GM21723 (cell line): Measurements from ENCODE around the gene CDKN2B-AS1.
"Not testable (repeated sequence)": the region's sequence is repeated elsewhere in the genome, so short reads cannot be mapped to it uniquely, and the experiment has no call there.

Experiments used
- ATAC-seq: cut with Tn5 transposase; IDR thresholded peaks from one replicate; pipeline ENCODE4 v1.9.1; 2021; ENCODE audit warnings: mild to moderate bottlenecking, moderate library complexity; ENCODE audit not compliant: unreplicated experiment

The CDKN2B-AS1 gene

DNA sequence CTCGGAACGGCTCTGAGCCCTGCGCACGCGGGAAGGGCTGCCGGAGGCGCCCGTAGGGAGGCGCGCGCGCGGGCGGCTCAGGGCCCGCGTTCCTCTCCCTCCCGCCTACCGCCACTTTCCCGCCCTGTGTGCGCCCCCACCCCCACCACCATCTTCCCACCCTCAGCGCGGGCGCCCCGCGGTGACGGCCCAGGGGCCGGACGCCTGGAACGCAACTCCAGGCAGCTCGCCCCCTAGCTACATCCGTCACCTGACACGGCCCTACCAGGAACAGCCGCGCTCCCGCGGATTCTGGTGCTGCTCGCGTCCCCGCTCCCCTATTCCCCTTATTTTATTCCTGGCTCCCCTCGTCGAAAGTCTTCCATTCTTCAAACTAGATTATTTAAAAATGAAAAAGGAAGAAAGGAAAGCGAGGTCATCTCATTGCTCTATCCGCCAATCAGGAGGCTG lies at the start of gene CDKN2B-AS1:
Gene CDKN2B-AS1, plus strand, starts transcription at position 236 of the 450 bp plus-strand sequence.
- ATAC-seq: peak; percentile 56

DNA sequence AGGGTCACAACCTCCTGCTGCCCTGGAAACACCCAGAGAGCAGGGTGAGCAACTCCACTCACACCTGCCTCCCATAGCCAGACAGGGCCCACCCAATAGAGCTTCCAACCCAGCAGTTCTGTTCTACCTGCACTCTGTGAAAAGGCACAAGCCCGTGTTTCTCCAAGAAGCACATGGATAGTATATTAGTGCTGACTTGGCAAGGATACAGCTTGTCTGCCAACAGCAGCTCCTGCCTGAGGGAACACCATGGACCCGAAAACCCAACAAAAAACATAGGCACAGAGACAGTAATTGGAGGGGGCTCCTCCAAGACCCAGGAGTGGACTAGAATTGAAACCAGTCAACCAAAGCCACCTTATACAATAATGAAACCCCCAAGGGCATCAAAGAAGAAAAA lies 49.0 kb upstream of the CDKN2B-AS1 start:
- ATAC-seq: no peak

DNA sequence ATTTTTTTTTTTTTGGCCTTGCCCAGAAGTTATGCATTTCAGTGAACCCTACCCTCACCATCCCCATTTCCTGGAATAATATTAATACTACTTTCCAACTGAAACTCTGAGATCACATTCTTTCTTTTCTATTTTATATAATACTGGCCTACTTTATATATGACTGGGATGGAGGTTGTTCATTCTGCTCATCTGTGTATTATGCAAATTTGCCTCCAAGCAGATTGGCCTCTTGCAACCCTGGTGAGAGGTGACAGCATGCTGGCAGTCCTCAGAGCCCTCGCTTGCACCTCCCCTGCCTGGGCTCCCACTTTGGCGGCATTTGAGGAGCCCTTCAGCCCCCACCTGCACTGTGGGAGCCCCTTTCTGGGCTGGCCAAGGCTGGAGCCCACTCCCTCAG lies 35.8 kb upstream of the CDKN2B-AS1 start:
- ATAC-seq: no peak

DNA sequence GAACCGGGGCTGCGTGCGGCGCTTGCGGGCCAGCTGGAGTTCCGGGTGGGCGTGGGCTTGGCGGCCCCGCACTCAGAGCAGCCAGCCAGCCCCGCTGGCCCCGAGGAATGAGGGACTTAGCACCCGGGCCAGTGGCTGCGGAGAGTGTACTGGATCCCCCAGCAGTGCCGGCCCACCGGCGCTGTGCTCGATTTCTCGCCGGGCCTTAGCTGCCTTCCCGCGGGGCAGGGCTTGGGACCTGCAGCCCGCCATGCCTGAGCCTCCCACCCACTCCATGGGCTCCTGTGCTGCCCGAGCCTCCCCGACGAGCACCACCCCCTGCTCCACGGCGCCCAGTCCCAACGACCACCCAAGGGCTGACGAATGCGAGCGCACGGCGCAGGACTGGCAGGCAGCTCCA lies 35.3 kb upstream of the CDKN2B-AS1 start:
- not testable (repeated sequence) for ATAC-seq

DNA sequence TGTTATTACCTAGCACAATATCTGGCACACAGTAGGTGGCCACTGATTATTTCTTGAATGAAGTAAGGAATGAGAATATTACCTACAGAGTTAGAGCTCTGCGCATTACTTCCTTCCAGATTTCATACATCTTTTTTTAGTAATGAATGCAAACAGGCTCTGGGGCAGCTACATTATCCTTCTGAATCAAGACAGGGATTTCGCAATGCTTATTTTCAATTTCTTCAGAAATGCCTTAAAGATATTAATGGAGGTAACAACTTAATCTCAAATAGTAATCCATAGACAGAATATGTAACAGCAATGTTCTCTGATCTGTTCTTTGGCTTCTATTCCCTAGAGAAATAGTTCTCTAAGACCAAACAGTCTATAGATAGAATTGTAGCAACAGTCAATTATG lies 33.0 kb upstream of the CDKN2B-AS1 start:
- no peak for ATAC-seq

DNA sequence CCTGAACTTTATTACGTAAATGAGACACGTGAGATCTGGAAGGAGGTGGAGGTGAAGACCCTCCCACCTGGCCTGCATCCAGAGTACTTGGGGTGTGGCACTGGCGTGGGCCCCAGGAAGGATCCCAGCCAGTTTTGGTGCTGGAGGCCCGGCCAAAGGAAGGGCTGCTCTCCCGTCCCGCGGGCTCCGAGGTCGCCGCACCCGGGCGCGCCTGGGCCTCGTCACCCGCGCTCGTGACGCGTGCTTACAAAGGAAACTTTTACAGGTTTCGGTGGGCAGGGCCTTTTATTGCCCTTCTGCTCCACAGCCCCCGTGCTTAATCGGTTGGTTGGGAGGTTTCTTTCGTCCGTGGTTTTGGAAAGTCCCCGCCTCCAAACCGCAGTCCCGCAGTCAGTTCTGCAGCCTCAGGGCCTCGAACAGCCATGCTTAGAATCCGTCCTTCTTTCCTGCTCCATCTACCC lies 29.6 kb upstream of the CDKN2B-AS1 start:
- peak; percentile 63 for ATAC-seq

DNA sequence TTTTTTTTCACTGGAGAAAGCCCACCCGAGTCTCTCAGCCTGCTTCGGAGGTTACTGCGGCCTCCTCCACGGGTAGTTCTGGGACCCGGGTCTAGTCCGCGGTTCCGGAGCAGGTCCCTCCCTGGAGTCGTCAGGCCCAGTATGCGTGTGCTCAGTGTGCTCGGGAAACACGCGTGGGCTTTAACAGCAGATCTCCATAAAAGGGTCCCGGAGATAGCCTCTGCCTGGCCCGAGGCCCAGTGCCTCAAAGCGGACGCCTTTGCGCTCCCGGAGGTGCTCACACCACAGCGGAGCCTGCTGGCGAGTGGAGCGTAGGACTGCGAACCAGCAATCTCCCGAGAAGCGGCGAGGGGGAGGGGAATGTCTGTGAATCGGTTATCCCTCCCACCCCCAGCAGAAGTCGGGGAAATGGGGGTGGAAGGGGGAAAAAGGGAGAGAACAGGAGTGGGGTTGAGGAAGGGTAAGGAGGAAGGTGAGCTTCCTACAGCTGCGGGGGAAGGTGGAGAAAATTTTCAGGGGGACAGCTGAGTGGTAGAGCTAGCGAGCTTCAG lies 29.1 kb upstream of the CDKN2B-AS1 start:
- peak; percentile 77 for ATAC-seq

DNA sequence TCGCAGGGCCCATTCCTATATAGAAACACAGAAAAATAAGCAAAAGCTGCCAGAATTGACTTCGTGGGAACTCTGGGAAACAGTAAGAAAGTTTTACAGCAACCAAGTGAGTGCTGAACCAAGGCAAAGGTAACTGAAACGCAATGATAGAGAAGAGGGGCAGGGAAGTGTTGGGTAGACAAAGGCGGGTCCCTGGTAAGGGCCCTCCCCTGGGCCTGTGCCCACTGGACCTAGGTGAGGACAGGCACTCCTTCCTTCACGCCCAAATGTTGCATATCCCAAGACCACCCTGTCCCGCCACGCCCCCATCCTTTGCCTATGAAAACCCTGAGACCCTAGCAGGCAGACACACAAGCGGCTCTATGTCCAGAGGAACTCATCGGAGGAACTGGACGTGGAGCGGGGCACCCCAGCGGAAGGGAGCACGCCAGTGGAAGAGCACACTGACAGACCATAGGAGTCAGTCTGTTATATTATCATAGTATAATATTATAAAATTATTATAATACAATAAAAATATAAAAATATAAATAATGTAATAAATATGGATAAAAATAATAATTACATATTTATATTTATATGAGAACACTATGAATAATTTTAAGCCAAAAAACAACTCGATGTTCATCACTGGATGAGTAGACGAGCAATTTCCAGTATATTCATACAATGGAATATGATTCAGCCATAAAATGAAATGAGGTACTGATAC lies 28.3 kb upstream of the CDKN2B-AS1 start:
- ATAC-seq: no peak

DNA sequence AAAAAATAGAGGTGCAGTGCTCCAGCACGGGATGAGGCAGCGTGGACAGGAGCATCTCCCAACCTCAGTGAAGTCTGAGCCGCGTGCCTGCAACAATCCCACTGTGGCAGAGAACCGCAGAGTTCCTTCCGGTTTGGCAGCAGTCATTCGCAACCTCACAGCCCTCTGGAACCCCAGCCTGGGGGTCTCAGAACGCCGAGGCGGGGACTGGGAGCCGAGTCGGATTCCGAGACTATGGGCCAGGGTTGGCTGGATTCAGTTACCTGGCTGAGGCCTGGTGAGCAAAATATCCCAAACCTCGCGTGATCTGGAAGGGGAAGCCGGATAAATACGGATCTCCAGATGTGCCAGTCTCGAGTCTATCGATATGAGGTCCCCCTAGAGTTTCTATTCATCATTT lies 27.4 kb upstream of the CDKN2B-AS1 start:
- ATAC-seq: no peak

DNA sequence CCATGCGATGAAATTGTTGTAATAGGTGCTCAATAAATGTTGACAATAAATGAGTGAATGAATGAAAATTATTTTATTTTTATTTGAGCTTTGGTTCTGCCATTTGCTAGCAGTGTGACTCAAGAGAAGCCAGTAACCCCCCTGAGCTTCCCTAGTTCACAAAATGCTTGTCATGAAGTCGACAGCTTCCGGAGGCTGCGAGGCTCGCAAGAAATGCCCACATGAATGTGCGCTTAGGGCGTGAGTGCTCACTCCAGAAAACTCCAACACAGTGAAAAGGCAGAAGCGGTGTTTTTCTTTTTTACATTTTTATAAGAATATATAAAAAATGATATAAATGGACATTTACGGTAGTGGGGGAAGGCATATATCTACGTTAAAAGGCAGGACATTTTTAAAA lies 26.9 kb upstream of the CDKN2B-AS1 start:
- ATAC-seq: no peak

DNA sequence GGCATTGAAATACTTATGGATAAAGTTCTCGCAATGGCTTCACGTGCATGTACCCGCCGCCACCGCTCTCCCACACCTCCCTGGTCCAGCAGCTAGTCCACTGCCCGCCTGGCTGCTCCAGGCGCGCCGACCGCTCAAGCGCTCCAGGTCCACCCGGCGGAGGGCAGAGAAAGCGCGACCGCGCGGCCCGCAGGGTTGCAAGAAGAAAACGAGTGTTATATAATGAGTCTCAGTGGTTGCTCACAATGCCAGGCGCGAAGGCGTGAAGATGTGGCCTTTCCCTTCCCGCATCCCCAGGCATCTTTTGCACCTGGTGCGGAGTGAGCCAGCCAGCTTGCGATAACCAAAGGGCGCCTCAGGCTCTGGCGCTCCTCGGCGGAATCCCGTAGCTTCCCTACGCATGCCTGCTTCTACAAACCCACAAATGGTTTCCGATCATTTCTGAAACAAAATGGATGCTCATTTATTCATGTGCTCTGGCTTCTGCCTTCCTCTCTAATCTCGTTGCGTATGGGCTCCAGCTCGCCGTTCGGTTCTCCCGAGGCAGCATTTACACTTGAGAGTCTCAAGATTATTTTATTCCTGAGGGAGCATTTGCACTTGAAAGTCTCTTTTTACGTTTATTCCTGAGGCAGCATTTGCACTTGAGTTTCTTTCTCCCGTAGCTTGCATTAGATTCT lies 26.1 kb upstream of the CDKN2B-AS1 start:
- no peak for ATAC-seq

DNA sequence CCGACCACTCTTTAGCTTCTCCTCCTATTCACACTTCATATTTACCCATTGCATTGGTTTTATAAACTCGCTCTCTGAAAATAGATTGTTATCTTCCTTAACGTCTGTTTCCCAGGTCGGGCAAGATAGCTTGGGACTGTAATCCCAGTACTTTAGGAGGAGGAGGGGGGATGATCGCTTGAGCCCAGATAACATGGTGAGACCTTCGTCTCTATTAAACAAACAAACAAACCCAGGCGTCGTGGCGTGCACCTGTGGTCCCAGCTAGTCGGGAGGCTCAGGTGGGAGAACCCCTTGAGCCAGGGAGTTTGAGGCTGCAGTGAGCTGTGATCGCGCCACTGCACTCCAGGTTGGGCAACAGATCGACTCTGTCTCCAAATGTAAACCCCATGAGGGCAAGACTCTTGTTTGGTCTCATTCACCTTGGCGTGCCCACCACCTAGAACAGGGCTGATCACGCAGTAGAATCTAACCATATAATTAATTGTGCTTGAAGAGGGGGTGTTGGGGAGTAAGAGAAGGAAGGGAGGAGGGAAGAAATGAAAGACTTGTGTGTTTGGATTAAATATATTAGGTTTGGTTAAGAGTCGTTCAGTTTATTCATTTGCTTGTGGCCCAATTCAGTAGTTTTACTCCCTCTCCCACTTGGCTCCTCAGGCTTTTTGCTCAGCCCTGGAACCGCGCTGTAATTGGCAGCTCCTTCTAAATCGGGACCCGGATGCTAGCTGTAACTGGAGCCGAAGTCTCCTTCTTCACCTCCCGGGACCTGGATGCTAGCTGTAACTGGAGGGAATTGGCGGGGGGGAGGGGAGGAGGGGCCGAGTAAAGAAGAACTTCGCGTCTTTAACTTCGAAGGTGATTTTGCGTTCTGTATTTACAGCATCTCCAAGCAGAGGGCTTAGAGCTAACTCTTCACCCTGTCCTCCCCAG lies 25.3 kb upstream of the CDKN2B-AS1 start:
- no peak for ATAC-seq

DNA sequence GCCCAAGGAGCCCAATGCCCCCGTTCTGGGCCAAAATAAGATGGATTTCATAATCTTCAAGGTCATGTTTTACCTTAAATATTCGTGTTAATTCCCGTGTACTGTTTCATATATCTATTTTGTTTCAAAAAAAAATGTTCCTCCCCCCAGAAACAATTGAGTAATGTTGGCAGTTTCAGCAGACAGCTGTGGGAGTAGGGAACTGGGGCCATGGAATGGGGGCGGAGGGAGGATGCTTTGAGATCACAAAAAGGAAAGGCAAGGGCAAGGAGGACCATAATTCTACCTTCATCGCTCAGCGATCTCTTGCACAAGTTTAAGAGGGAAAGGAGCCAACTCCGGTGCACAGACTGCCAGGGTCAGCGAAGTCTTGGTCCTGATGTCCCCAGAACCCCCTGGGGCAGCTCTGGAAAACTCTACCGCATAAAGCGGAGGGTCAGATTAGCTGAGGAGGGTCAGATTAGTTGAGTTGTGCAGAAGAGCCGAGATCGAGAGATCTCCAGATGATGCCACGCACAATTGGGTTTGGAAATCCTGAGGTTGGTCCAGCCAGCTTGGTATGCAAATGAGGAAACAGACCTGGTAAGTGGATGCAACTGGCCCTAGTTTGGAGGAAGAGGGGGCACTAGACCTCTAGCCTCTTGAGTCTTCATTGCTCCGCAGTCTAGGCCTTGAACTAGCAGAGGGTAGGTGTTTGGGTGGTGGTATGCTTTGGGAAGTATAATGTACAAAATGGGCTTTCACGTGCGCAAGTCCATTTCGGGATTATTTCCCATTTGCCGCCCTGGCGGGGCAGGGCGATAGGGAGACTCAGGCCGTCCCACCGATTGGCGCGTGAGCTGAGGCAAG lies 24.4 kb upstream of the CDKN2B-AS1 start:
- no peak for ATAC-seq

DNA sequence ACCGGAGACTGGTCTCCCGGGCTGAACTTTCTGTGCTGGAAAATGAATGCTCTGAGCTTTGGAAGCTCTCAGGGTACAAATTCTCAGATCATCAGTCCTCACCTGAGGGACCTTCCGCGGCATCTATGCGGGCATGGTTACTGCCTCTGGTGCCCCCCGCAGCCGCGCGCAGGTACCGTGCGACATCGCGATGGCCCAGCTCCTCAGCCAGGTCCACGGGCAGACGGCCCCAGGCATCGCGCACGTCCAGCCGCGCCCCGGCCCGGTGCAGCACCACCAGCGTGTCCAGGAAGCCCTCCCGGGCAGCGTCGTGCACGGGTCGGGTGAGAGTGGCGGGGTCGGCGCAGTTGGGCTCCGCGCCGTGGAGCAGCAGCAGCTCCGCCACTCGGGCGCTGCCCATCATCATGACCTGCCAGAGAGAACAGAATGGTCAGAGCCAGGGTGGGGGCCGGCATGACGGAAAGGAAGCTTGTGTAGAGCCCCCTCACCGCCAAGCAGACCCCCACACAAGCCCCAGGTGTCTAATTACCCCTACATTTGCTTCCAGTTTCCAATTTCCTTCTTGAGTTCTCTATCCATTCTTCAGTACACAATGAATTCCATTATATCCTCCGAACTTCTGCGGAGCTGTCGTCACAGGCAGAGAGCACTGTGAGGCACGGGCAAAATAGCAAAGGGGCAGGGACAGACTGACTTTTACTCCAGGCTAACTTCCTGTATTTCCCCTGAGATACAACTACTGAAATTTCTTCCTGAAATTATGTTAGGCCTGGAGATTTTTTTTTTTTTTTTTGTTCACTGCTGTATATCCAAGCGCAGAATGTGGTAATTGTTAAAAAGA lies 23.6 kb upstream of the CDKN2B-AS1 start:
- no peak for ATAC-seq

DNA sequence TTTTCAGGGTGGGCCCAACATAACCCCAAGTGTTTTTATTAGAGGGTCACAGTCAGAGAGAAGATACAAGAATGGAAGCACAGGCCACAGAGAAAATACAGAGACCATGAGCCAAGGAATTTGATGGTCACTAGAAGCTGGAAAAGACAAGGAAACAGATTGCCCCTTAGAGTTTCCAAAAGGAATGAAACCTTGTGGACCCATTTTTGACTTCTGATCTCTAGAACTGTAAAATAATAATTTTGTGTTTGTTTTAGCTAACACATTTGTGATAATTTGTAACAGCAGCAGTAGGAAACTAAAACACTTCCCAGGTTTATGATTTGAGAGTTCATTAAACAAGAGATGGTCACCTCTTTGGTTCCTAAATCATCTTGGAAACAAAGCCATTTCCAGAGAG lies 22.2 kb upstream of the CDKN2B-AS1 start:
- ATAC-seq: no peak

DNA sequence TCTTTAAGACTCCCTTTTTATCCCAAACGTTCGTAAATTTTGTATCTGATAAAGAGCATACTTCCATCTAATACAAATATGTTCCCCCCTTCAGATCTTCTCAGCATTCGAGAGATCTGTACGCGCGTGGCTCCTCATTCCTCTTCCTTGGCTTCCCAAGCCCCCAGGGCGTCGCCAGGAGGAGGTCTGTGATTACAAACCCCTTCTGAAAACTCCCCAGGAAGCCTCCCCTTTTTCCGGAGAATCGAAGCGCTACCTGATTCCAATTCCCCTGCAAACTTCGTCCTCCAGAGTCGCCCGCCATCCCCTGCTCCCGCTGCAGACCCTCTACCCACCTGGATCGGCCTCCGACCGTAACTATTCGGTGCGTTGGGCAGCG lies 20.3 kb upstream of the CDKN2B-AS1 start:
- ATAC-seq: peak; percentile 10

DNA sequence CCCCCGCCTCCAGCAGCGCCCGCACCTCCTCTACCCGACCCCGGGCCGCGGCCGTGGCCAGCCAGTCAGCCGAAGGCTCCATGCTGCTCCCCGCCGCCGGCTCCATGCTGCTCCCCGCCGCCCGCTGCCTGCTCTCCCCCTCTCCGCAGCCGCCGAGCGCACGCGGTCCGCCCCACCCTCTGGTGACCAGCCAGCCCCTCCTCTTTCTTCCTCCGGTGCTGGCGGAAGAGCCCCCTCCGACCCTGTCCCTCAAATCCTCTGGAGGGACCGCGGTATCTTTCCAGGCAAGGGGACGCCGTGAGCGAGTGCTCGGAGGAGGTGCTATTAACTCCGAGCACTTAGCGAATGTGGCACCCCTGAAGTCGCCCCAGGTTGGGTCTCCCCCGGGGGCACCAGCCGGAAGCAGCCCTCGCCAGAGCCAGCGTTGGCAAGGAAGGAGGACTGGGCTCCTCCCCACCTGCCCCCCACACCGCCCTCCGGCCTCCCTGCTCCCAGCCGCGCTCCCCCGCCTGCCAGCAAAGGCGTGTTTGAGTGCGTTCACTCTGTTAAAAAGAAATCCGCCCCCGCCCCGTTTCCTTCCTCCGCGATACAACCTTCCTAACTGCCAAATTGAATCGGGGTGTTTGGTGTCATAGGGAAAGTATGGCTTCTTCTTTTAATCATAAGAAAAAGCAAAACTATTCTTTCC lies 19.7 kb upstream of the CDKN2B-AS1 start:
- peak; percentile 76 for ATAC-seq

DNA sequence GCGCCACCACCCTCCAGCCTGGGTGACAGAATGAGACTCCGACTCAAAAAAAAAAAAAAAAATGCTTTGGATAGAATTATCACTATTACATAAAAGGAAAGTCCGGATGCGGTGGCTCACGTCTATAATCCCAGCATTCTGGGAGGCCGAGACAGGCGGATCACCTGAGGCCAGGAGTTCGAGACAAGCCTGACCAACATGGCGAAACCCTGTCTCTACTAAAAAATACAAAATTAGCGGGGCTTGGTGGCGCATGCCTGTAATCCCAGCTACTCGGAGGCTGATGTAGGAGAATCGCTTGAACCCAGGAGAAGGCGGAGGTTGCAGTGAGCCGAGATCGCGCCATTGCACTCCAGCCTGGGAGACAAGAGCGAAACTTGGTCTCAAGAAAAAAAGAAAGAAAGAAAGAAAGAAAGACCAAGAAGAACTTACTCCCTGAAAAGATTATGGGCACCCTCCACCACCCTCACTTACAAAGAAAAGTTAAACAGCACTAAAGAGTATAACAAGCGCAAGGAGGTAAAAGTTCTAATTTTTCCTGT lies 18.2 kb upstream of the CDKN2B-AS1 start:
- no peak for ATAC-seq
